Neural cell (in vitro differentiated cells): ENCODE measurements around the gene AGBL5. TPM values are rescaled to one million over a fixed set of nuclear protein-coding genes. Genes with fewer than 3 reads are reported as not detected.

Experiments
- H2AFZ ChIP-seq: fragments of 200-600, 300-800 bp; sonication (generic), shearing (Covaris generic); 2 replicates; pipeline ENCODE4 v1.6.0; 2014; ENCODE audit warnings: low read depth, mild to moderate bottlenecking, antibody characterized with exemption, low read length, moderate library complexity
- H3F3A ChIP-seq: fragments of 200-600 bp; shearing (Covaris generic); 2 replicates; pipeline ENCODE4 v1.6.1; 2016; ENCODE audit warnings: mild to moderate bottlenecking, moderate library complexity, mixed read lengths, antibody characterized with exemption, low read length; ENCODE audit not compliant: insufficient read depth, poor library complexity, severe bottlenecking
- H3K27ac ChIP-seq: fragments of 200-600, 300-800 bp; sonication (generic), shearing (Covaris generic); 2 replicates; pipeline ENCODE4 v1.5.1; 2014; ENCODE audit warnings: mild to moderate bottlenecking, low read length, moderate library complexity
- H3K27me3 ChIP-seq: fragments of 300-800, 200-600 bp; sonication (generic), shearing (Covaris generic); 2 replicates; pipeline ENCODE4 v1.6.0; 2014; ENCODE audit warnings: mild to moderate bottlenecking, low read depth, low read length, moderate library complexity; ENCODE audit not compliant: insufficient read depth
- H3K36me3 ChIP-seq: fragments of 300-800, 200-600 bp; sonication (generic), shearing (Covaris generic); 2 replicates; pipeline ENCODE4 v1.5.1; 2014; ENCODE audit warnings: mild to moderate bottlenecking, antibody characterized with exemption, low read length, moderate library complexity; ENCODE audit not compliant: insufficient read depth
- H3K4me2 ChIP-seq: fragments of 300-800, 200-600 bp; sonication (generic), shearing (Covaris generic); 2 replicates; pipeline ENCODE4 v1.6.0; 2014; ENCODE audit warnings: mild to moderate bottlenecking, low read length
- H3K4me3 ChIP-seq: fragments of 300-800, 200-600 bp; sonication (generic), shearing (Covaris generic); 2 replicates; pipeline ENCODE4 v1.5.1; 2014; ENCODE audit warnings: mild to moderate bottlenecking, low read length, moderate library complexity
- H3K79me2 ChIP-seq: fragments of 200-600 bp; shearing (Covaris generic); replicated peaks from 2 replicates; pipeline ENCODE4 v1.6.0; 2014; ENCODE audit warnings: mild to moderate bottlenecking, low read length, moderate library complexity; ENCODE audit not compliant: insufficient read depth
- H3K9ac ChIP-seq: fragments of 300-800, 200-600 bp; sonication (generic), shearing (Covaris generic); 2 replicates; pipeline ENCODE4 v1.6.1; 2016; ENCODE audit warnings: mild to moderate bottlenecking, low read length, mixed read lengths
- H3K9me2 ChIP-seq: fragments of 200-600 bp; shearing (Covaris generic); 2 replicates; pipeline ENCODE4 v1.6.1; 2016; ENCODE audit warnings: mild to moderate bottlenecking, low read length, mixed read lengths; ENCODE audit not compliant: insufficient read depth
- H3K9me3 ChIP-seq: fragments of 200-600, 300-800 bp; sonication (generic), shearing (Covaris generic); 2 replicates; pipeline ENCODE4 v1.6.1; 2016; ENCODE audit warnings: mild to moderate bottlenecking, mixed run types, low read length, moderate library complexity, mixed read lengths
- H4K20me1 ChIP-seq: fragments of 200-600 bp; shearing (Covaris generic); 2 replicates; pipeline ENCODE4 v1.6.1; 2016; ENCODE audit warnings: mild to moderate bottlenecking, mixed run types; ENCODE audit not compliant: insufficient read depth
- EP300 ChIP-seq: fragments of 450-650 bp; conservative IDR thresholded peaks from 2 replicates; pipeline ENCODE4 v1.6.1; 2014; ENCODE audit warnings: antibody characterized with exemption, mild to moderate bottlenecking, moderate library complexity; ENCODE audit not compliant: poor library complexity, severe bottlenecking
- EZH2 ChIP-seq: fragments of 200-600, 300-800 bp; shearing (Covaris generic), sonication (generic); IDR thresholded peaks from 2 replicates; pipeline ENCODE4 v1.6.1; 2014; ENCODE audit warnings: antibody characterized with exemption, low read length, borderline replicate concordance, mild to moderate bottlenecking; ENCODE audit not compliant: insufficient read depth, poor library complexity, severe bottlenecking
- MXI1 ChIP-seq: fragments of 450-650 bp; conservative IDR thresholded peaks from 2 replicates; pipeline ENCODE4 v1.6.1; 2014; ENCODE audit warnings: antibody characterized with exemption, mild to moderate bottlenecking; ENCODE audit not compliant: poor library complexity, severe bottlenecking
- POLR2AphosphoS5 ChIP-seq: IDR thresholded peaks from 2 replicates; pipeline ENCODE4 v1.6.1; 2012
- RAD21 ChIP-seq: fragments of 450-650 bp; conservative IDR thresholded peaks from 2 replicates; pipeline ENCODE4 v1.6.1; 2014; ENCODE audit warnings: antibody characterized with exemption, mild to moderate bottlenecking, moderate library complexity
- SMC3 ChIP-seq: fragments of 450-650 bp; conservative IDR thresholded peaks from 2 replicates; pipeline ENCODE4 v1.6.1; 2014; ENCODE audit warnings: antibody characterized with exemption, mild to moderate bottlenecking, moderate library complexity; ENCODE audit not compliant: poor library complexity
- TAF1 ChIP-seq: IDR thresholded peaks from 2 replicates; pipeline ENCODE4 v1.6.1; 2012; ENCODE audit warnings: low read depth
- polyA plus RNA-seq: library from polyadenylated mRNA; depleted of rRNA; stranded (reverse); fragments of >200 nt; gene quantifications from 2 replicates; pipeline ENCODE4 v1.2.3, GENCODE V29; 2014
- TF ChIP-seq, protein P1 (sequence below): fragments of 450-650 bp; IDR thresholded peaks from 2 replicates; pipeline ENCODE4 v1.5.1; 2014; ENCODE audit warnings: antibody characterized with exemption, mild to moderate bottlenecking, moderate library complexity; ENCODE audit not compliant: poor library complexity, severe bottlenecking
- TF ChIP-seq, protein P2 (sequence below): IDR thresholded peaks from 2 replicates; pipeline ENCODE4 v1.6.1; 2012; ENCODE audit warnings: borderline replicate concordance

Gene AGBL5
- polyA plus RNA-seq, 1 donor from 2014 or later, result 34.3 TPM

DNA sequence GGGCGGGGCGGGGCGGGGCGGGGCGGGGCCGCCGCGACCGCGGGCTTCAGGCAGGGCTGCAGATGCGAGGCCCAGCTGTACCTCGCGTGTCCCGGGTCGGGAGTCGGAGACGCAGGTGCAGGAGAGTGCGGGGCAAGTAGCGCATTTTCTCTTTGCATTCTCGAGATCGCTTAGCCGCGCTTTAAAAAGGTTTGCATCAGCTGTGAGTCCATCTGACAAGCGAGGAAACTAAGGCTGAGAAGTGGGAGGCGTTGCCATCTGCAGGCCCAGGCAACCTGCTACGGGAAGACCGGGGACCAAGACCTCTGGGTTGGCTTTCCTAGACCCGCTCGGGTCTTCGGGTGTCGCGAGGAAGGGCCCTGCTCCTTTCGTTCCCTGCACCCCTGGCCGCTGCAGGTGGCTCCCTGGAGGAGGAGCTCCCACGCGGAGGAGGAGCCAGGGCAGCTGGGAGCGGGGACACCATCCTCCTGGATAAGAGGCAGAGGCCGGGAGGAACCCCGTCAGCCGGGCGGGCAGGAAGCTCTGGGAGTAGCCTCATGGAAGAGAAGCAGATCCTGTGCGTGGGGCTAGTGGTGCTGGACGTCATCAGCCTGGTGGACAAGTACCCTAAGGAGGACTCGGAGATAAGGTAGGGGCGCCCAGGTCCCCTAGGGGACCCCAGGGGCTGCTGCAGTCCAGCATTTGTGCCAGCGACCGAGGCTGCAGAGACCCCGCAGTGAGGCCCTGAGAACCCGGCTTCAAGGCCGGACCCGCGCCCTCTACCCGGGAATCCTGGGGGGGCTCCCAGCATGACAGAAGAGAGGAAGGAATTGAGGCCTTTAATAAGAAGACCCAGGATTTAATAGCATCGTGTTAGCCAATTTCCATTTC, 35.5 kb downstream of the AGBL5 start, which contains the start of gene KHK:
KHK (plus strand) TSS at position 49 of the 870 bp plus-strand sequence; CDS start at position 537, 488 bp downstream.
- Histone ChIP-seq H3K36me3 (no peaks in the 10 kb centered on the region), H2AFZ (peak within 1 kb of the TSS; percentile 60), H3K79me2 (no peaks in the 10 kb centered on the region), H3K4me2 (peak within 1 kb of the TSS; percentile 65), H3K9me3 (no peaks in the 10 kb centered on the region), H3K27ac (peak within 1 kb of the TSS; percentile 72), H4K20me1 (no peaks in the 10 kb centered on the region), H3K4me3 (peak within 1 kb of the TSS; percentile 80), H3K9ac (peak within 1 kb of the TSS; percentile 83), H3F3A (no peaks in the 10 kb centered on the region), H3K27me3 (peaks cover 10% of the 10 kb centered on the region), H3K9me2 (no peaks in the 10 kb centered on the region)
- TF ChIP-seq POLR2AphosphoS5, result no peak
- TF ChIP-seq EP300, result no peak
- TF ChIP-seq RAD21, result no peak
- peak; percentile 23 for TF ChIP-seq MXI1
- TF ChIP-seq, protein P1, sequence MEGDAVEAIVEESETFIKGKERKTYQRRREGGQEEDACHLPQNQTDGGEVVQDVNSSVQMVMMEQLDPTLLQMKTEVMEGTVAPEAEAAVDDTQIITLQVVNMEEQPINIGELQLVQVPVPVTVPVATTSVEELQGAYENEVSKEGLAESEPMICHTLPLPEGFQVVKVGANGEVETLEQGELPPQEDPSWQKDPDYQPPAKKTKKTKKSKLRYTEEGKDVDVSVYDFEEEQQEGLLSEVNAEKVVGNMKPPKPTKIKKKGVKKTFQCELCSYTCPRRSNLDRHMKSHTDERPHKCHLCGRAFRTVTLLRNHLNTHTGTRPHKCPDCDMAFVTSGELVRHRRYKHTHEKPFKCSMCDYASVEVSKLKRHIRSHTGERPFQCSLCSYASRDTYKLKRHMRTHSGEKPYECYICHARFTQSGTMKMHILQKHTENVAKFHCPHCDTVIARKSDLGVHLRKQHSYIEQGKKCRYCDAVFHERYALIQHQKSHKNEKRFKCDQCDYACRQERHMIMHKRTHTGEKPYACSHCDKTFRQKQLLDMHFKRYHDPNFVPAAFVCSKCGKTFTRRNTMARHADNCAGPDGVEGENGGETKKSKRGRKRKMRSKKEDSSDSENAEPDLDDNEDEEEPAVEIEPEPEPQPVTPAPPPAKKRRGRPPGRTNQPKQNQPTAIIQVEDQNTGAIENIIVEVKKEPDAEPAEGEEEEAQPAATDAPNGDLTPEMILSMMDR, result no peak
- TF ChIP-seq, protein P2, sequence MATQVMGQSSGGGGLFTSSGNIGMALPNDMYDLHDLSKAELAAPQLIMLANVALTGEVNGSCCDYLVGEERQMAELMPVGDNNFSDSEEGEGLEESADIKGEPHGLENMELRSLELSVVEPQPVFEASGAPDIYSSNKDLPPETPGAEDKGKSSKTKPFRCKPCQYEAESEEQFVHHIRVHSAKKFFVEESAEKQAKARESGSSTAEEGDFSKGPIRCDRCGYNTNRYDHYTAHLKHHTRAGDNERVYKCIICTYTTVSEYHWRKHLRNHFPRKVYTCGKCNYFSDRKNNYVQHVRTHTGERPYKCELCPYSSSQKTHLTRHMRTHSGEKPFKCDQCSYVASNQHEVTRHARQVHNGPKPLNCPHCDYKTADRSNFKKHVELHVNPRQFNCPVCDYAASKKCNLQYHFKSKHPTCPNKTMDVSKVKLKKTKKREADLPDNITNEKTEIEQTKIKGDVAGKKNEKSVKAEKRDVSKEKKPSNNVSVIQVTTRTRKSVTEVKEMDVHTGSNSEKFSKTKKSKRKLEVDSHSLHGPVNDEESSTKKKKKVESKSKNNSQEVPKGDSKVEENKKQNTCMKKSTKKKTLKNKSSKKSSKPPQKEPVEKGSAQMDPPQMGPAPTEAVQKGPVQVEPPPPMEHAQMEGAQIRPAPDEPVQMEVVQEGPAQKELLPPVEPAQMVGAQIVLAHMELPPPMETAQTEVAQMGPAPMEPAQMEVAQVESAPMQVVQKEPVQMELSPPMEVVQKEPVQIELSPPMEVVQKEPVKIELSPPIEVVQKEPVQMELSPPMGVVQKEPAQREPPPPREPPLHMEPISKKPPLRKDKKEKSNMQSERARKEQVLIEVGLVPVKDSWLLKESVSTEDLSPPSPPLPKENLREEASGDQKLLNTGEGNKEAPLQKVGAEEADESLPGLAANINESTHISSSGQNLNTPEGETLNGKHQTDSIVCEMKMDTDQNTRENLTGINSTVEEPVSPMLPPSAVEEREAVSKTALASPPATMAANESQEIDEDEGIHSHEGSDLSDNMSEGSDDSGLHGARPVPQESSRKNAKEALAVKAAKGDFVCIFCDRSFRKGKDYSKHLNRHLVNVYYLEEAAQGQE, result no peak
- no peak for TF ChIP-seq SMC3
- no peak for TF ChIP-seq TAF1
- TF ChIP-seq EZH2, result no peak

DNA sequence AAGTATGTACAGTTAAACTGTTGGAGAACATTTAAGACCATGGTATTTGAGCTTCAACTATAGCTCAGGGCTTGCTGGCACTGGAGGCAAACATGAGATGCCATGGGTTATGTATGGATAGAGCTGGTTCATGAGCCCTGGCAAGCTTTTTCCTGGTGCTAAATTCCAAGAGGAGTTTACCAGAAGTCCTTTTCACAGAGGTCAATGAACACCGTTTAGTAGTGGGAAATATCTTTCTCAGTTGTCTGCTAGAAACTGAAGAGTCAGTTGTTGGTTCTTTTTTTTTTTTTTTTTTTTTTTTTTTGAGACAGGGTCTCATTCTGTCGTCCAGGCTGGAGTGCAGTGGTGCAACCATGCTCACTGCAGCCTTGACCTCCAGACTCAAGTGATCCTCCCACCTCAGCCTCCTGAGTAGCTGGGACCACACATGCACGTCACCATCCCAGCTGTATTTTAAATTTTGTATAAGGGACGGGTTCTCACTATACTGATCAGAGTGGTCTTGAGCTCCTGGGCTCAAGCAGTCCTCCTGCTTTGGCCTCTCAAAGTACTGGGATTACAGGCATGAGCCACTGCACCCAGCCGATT, 36.4 kb downstream of the AGBL5 start:
- Histone ChIP-seq H3K27ac (no peak overlapping the region), H3K79me2 (no peaks in the 10 kb centered on the region), H4K20me1 (no peaks in the 10 kb centered on the region), H3K36me3 (no peaks in the 10 kb centered on the region), H3K4me3 (peak overlapping the region; percentile 80), H3K27me3 (peaks cover 10% of the 10 kb centered on the region), H3K9ac (no peak overlapping the region), H3F3A (no peaks in the 10 kb centered on the region), H3K9me3 (no peaks in the 10 kb centered on the region), H3K9me2 (no peaks in the 10 kb centered on the region), H2AFZ (no peak overlapping the region), H3K4me2 (no peak overlapping the region)
- TF ChIP-seq RAD21, result no peak
- no peak for TF ChIP-seq TAF1
- TF ChIP-seq, protein P2, result no peak
- no peak for TF ChIP-seq EP300
- TF ChIP-seq MXI1, result no peak
- TF ChIP-seq, protein P1, result no peak
- TF ChIP-seq POLR2AphosphoS5, result no peak
- TF ChIP-seq EZH2, result no peak
- TF ChIP-seq SMC3, result no peak
